B cell (primary cell): ENCODE results near the gene FXR2. TPM values are rescaled to one million over a fixed set of nuclear protein-coding genes. Genes with fewer than 3 reads are reported as not detected.

ENCODE experiments used
- ATAC-seq: fragments of 200-7000 bp; cut with Tn5 transposase; one replicate; pipeline ENCODE4 v1.10.0; 2021; ENCODE audit warnings: low read depth, mild to moderate bottlenecking, moderate number of reproducible peaks, moderate library complexity
- CTCF ChIA-PET: fragments of 350-600 bp; sonication (Branson Sonifier 250); formaldehyde crosslinking; loops from one replicate; lab custom pipeline; 2021; ENCODE audit warnings: antibody characterized with exemption, inconsistent platforms; lab: Charles Lee
- POLR2A ChIA-PET: fragments of 350-600 bp; sonication (Branson Sonifier 250); formaldehyde crosslinking; loops from one replicate; lab custom pipeline; 2021; ENCODE audit warnings: antibody characterized with exemption; lab: Charles Lee
- DNase-seq: peaks from one replicate; pipeline ENCODE4 v3.0.0; 2013
- H2AFZ ChIP-seq: 2 replicates; pipeline ENCODE4 v1.6.1; 2012; ENCODE audit warnings: mild to moderate bottlenecking, low read depth, low read length; ENCODE audit not compliant: insufficient read depth, poor library complexity, severe bottlenecking
- H3K27ac ChIP-seq, 2 donors: 1 replicate in 1 of 2; 2 replicates in 1 of 2; pipeline ENCODE4 v1.5.1; 2012 to 2013; ENCODE audit warnings: low read length in 2 of 2, mild to moderate bottlenecking in 2 of 2, moderate library complexity in 1 of 2
- H3K27me3 ChIP-seq, 4 experiments: fragments of 200-600 bp in 1 of 4; sonication (generic) in 1 of 4; replicated peaks in 1 of 4; 1 replicate in 2 of 4; 2 replicates in 2 of 4; pipeline versions ENCODE4 v1.6.1 to v1.7.0; 2013 to 2016; ENCODE audit warnings: low read length in 3 of 4, mild to moderate bottlenecking in 2 of 4, mixed read lengths in 1 of 4, moderate library complexity in 1 of 4; ENCODE audit not compliant: insufficient read depth in 4 of 4, control insufficient read depth in 3 of 4; ENCODE audit errors: control extremely low read depth in 1 of 4
- H3K36me3 ChIP-seq, 2 experiments: replicated peaks in 1 of 2; 1 replicate in 1 of 2; 2 replicates in 1 of 2; pipeline versions ENCODE4 v1.6.1 to v1.7.1; 2013; ENCODE audit warnings: low read length in 1 of 2; ENCODE audit not compliant: insufficient read depth in 2 of 2, control insufficient read depth in 1 of 2; ENCODE audit errors: control extremely low read depth in 1 of 2, extremely low read depth in 1 of 2
- H3K4me1 ChIP-seq, 2 donors: fragments of 200-600 bp in 1 of 2; sonication (generic) in 1 of 2; 1 replicate in 1 of 2; 2 replicates in 1 of 2; pipeline versions ENCODE4 v1.5.1 to v1.6.1; 2013 to 2017; ENCODE audit warnings: low read length in 2 of 2; ENCODE audit not compliant: control insufficient read depth in 2 of 2, insufficient read depth in 2 of 2
- H3K4me2 ChIP-seq: replicated peaks from 2 replicates; pipeline ENCODE3; 2012; ENCODE audit warnings: mild to moderate bottlenecking, low read depth, low read length; ENCODE audit not compliant: poor library complexity, severe bottlenecking
- H3K4me3 ChIP-seq, 5 experiments: fragments of 200-600 bp in 1 of 5; sonication (generic) in 1 of 5; 1 replicate in 3 of 5; 2 replicates in 2 of 5; pipeline versions ENCODE4 v1.5.1 to v1.7.0; 2011 to 2016; ENCODE audit warnings: low read length in 4 of 5, mild to moderate bottlenecking in 4 of 5, low read depth in 2 of 5, control low read depth in 1 of 5, moderate library complexity in 1 of 5; ENCODE audit not compliant: insufficient read depth in 1 of 5; ENCODE audit errors: control extremely low read depth in 1 of 5, extremely low read depth in 1 of 5
- H3K79me2 ChIP-seq: fragments of 200-600 bp; sonication (generic); one replicate; pipeline ENCODE4 v1.6.0; 2016; ENCODE audit warnings: low read length; ENCODE audit not compliant: control insufficient read depth, insufficient read depth
- H3K9ac ChIP-seq: fragments of 200-600 bp; sonication (generic); 2 replicates; pipeline ENCODE4 v1.6.1; 2017; ENCODE audit warnings: mild to moderate bottlenecking, low read length, moderate library complexity
- H3K9me3 ChIP-seq, 3 donors: one replicate each; pipeline versions ENCODE4 v1.6.1 to v1.7.1; 2013; ENCODE audit warnings: low read length in 2 of 3; ENCODE audit not compliant: control insufficient read depth in 2 of 3, insufficient read depth in 1 of 3; ENCODE audit errors: control extremely low read depth in 1 of 3
- H4K20me1 ChIP-seq: 2 replicates; pipeline ENCODE4 v1.6.0; 2012; ENCODE audit warnings: mild to moderate bottlenecking, low read length; ENCODE audit not compliant: insufficient read depth, control insufficient read depth, poor library complexity, severe bottlenecking
- H3K27ac Mint-ChIP-seq: one replicate; pipeline ENCODE4 v1.8.0; 2021; ENCODE audit warnings: mixed read lengths
- H3K27me3 Mint-ChIP-seq: one replicate; pipeline ENCODE4 v1.8.0; 2021; ENCODE audit warnings: mixed read lengths
- H3K4me1 Mint-ChIP-seq: one replicate; pipeline ENCODE4 v1.8.0; 2021; ENCODE audit warnings: mixed read lengths
- H3K4me3 Mint-ChIP-seq: one replicate; pipeline ENCODE4 v1.8.0; 2021; ENCODE audit warnings: mixed read lengths
- H3K9me3 Mint-ChIP-seq: one replicate; pipeline ENCODE4 v1.8.0; 2022; ENCODE audit warnings: mixed read lengths; ENCODE audit not compliant: insufficient read depth
- CTCF ChIP-seq: fragments of 200-600 bp; IDR thresholded peaks from one replicate; pipeline ENCODE4 v1.8.0; 2022; ENCODE audit warnings: antibody characterized with exemption, mild to moderate bottlenecking
- EZH2 ChIP-seq: IDR thresholded peaks from 2 replicates; pipeline ENCODE4 v1.6.1; 2012; ENCODE audit warnings: borderline replicate concordance, low read depth, mild to moderate bottlenecking, moderate library complexity, low read length; ENCODE audit not compliant: insufficient read depth, poor library complexity, severe bottlenecking
- WGBS: methylation state at CpG from one replicate; pipeline ENCODE4 v1.1.5; 2013; ENCODE audit warnings: missing lambda C conversion rate; ENCODE audit not compliant: insufficient coverage; 5-methylcytosine and 5-hydroxymethylcytosine counted together
- intact Hi-C: fragments of 100-400 bp; cut with micrococcal nuclease; formaldehyde crosslinking; loops from one replicate; pipeline ENCODE4 v1.10.0; 2022
- polyA plus RNA-seq: library from polyadenylated mRNA; depleted of rRNA; stranded (reverse); fragments of >200 nt; gene quantifications from 2 replicates; pipeline ENCODE4 v1.2.3, GENCODE V29; 2012
- small RNA-seq: library from RNA; depleted of rRNA; stranded (forward); fragments of <200 nt; gene quantifications from one replicate; pipeline ENCODE3, GENCODE V24; 2012; ENCODE audit warnings: low replicate concordance, low read depth; ENCODE audit not compliant: insufficient read length
- total RNA-seq, 2 donors: library from RNA; stranded (reverse); fragments of 120-200 nt in 1 of 2; gene quantifications; 1 replicate in 1 of 2; 2 replicates in 1 of 2; pipeline versions ENCODE4 v1.2.3 to v1.2.4, GENCODE V29; 2013 to 2022

Gene FXR2
- total and polyA plus RNA-seq, 2 donors (not counting 1 experiment from before 2014, with no cell fraction given), result 37.2 to 45.8 TPM

DNA sequence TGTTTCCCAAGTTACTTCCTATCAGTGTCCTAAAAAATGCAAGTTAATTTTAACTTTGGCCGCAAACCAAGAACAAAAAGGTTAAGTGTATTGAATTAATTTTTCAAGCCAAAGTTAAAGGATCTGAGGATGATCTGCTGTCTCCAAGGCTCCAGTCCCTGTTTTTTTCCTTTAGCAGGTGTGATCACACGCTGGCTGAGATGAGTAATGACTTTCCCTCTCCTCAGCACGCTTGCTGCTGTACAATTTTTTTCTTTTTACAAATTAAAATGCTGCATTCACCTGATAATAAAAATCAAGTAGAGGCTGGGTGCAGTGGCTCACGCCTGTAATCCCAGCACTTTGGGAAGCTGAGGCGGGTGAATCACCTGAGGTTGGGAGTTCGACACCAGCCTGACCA is 69.8 kb downstream of the FXR2 start:
- Histone ChIP-seq H3K27ac (no peak overlapping the region), H3K4me2 (no peak overlapping the region), H3K4me1 (peaks cover 11 to 21% of the 10 kb centered on the region in 2 donors), H3K9me3 (no peaks in the 10 kb centered on the region), H3K9ac (no peak overlapping the region), H3K79me2 (peaks cover 5% of the 10 kb centered on the region), H3K36me3 (no peaks in the 10 kb centered on the region), H2AFZ (no peak overlapping the region), H4K20me1 (no peaks in the 10 kb centered on the region), H3K27me3 (no peaks in the 10 kb centered on the region), H3K4me3 (no peak overlapping the region)
- Mint-ChIP-seq H3K9me3 (no peaks in the 10 kb centered on the region), H3K27me3 (no peaks in the 10 kb centered on the region), H3K27ac (no peak overlapping the region), H3K4me3 (no peak overlapping the region), H3K4me1 (peaks cover 13% of the 10 kb centered on the region)
- DNase-seq, result no peak
- ATAC-seq, result no peak
- intact Hi-C loops, result no loop called here
- 100% methylated on average over 2 of the region's 6 CpGs for WGBS
- TF ChIP-seq CTCF (no peak), EZH2 (no peak)
- ChIA-PET POLR2A (interaction anchor here (0.6 kb wide), 2 partner anchors 12 to 17 kb away, joined by 5 read pairs; no protein-coding TSS in a partner anchor), CTCF (interaction anchor here (12.1 to 25.0 kb wide), 2 partner anchors 15 to 25 kb away, joined by 126 to 666 read pairs; partner anchors contain the start of genes SENP3 and TNFSF13)

Small RNA genes lying within 50 kb of the gene (small RNA-seq; reads per million reads assigned to genes)
- not detected for gene CD68
- gene SNORA48, result not detected
- gene SNORD10, result not detected

Other genes starting within 250 kb of the FXR2 start
- 10.0 and 11.7 TPM in 2 replicates for gene TNK1, start 233.8 kb downstream of the FXR2 start, total RNA-seq
- gene TNK1, start 233.8 kb downstream of the FXR2 start, polyA plus RNA-seq, result 22.5 and 23.7 TPM in 2 replicates
- 31.1 and 31.6 TPM in 2 replicates for gene PLSCR3, start 220.4 kb downstream of the FXR2 start, total RNA-seq
- gene PLSCR3, start 220.4 kb downstream of the FXR2 start, polyA plus RNA-seq, result 82.3 and 122 TPM in 2 replicates
- gene TMEM256, start 210.8 kb downstream of the FXR2 start, total RNA-seq, result 64.5 and 67.8 TPM in 2 replicates
- gene TMEM256, start 210.8 kb downstream of the FXR2 start, polyA plus RNA-seq, result 29.2 and 65.4 TPM in 2 replicates
- 1.7 and 3.4 TPM in 2 replicates for gene NLGN2, start 207.1 kb downstream of the FXR2 start, total RNA-seq
- 0.52 and 0.68 TPM in 2 replicates for gene NLGN2, start 207.1 kb downstream of the FXR2 start, polyA plus RNA-seq
- not detected in 2 replicates for gene SPEM1, start 194.6 kb downstream of the FXR2 start, total RNA-seq
- not detected in 2 replicates for gene SPEM1, start 194.6 kb downstream of the FXR2 start, polyA plus RNA-seq
- not detected in 2 replicates for gene SPEM2, start 189.3 kb downstream of the FXR2 start, total RNA-seq
- not detected in 2 replicates for gene SPEM2, start 189.3 kb downstream of the FXR2 start, polyA plus RNA-seq
- not detected in 2 replicates for gene SPEM3, start 186.0 kb downstream of the FXR2 start, total RNA-seq
- gene SPEM3, start 186.0 kb downstream of the FXR2 start, polyA plus RNA-seq, result not detected in 2 replicates
- gene TMEM102, start 179.5 kb downstream of the FXR2 start, total RNA-seq, result 17.7 and 19.1 TPM in 2 replicates
- gene TMEM102, start 179.5 kb downstream of the FXR2 start, polyA plus RNA-seq, result 5.9 and 10.8 TPM in 2 replicates
- gene FGF11, start 175.4 kb downstream of the FXR2 start, total RNA-seq, result 2.8 and 4.6 TPM in 2 replicates
- gene FGF11, start 175.4 kb downstream of the FXR2 start, polyA plus RNA-seq, result 2.7 and 3.3 TPM in 2 replicates
- 6.2 and 6.6 TPM in 2 replicates for gene CHRNB1, start 169.8 kb downstream of the FXR2 start, total RNA-seq
- gene CHRNB1, start 169.8 kb downstream of the FXR2 start, polyA plus RNA-seq, result 5.8 and 7.2 TPM in 2 replicates
- 59.4 and 62.4 TPM in 2 replicates for gene ZBTB4, start 135.3 kb downstream of the FXR2 start, total RNA-seq
- gene ZBTB4, start 135.3 kb downstream of the FXR2 start, polyA plus RNA-seq, result 16.0 and 19.2 TPM in 2 replicates
- 0.30 TPM in 1 of 2 replicates, not detected in the other for gene SLC35G6, start 133.5 kb downstream of the FXR2 start, total RNA-seq
- gene SLC35G6, start 133.5 kb downstream of the FXR2 start, polyA plus RNA-seq, result 0.04 TPM in 1 of 2 replicates, not detected in the other
- 225 and 240 TPM in 2 replicates for gene POLR2A, start 130.5 kb downstream of the FXR2 start, total RNA-seq
- 56.5 and 77.6 TPM in 2 replicates for gene POLR2A, start 130.5 kb downstream of the FXR2 start, polyA plus RNA-seq
- 40.6 and 44.5 TPM in 2 replicates for gene TNFSF12, start 65.8 kb downstream of the FXR2 start, total RNA-seq
- gene TNFSF12, start 65.8 kb downstream of the FXR2 start, polyA plus RNA-seq, result 31.7 and 53.4 TPM in 2 replicates
- 14.7 and 16.0 TPM in 2 replicates for gene TNFSF13, start 56.1 kb downstream of the FXR2 start, total RNA-seq
- 18.1 and 20.2 TPM in 2 replicates for gene TNFSF13, start 56.1 kb downstream of the FXR2 start, polyA plus RNA-seq
- 44.4 and 45.1 TPM in 2 replicates for gene SENP3, start 53.0 kb downstream of the FXR2 start, total RNA-seq
- 54.1 and 57.1 TPM in 2 replicates for gene SENP3, start 53.0 kb downstream of the FXR2 start, polyA plus RNA-seq
- 10.8 and 12.9 TPM in 2 replicates for gene CD68, start 35.3 kb downstream of the FXR2 start, total RNA-seq
- 0.66 and 3.9 TPM in 2 replicates for gene CD68, start 35.3 kb downstream of the FXR2 start, polyA plus RNA-seq
- gene MPDU1, start 31.0 kb downstream of the FXR2 start, total RNA-seq, result 29.7 and 31.7 TPM in 2 replicates
- 47.8 and 51.5 TPM in 2 replicates for gene MPDU1, start 31.0 kb downstream of the FXR2 start, polyA plus RNA-seq
- 0.51 and 0.96 TPM in 2 replicates for gene SOX15, start 24.8 kb downstream of the FXR2 start, total RNA-seq
- gene SOX15, start 24.8 kb downstream of the FXR2 start, polyA plus RNA-seq, result 0.18 and 0.49 TPM in 2 replicates
- gene SAT2, start 12.9 kb upstream of the FXR2 start, total RNA-seq, result 68.8 and 83.6 TPM in 2 replicates
- gene SAT2, start 12.9 kb upstream of the FXR2 start, polyA plus RNA-seq, result 33.8 and 46.2 TPM in 2 replicates
- gene SHBG, start 15.2 kb upstream of the FXR2 start, total RNA-seq, result not detected in 2 replicates
- gene SHBG, start 15.2 kb upstream of the FXR2 start, polyA plus RNA-seq, result 0.10 TPM in 1 of 2 replicates, not detected in the other
- gene ATP1B2, start 36.0 kb upstream of the FXR2 start, total RNA-seq, result 0.27 and 0.39 TPM in 2 replicates
- gene ATP1B2, start 36.0 kb upstream of the FXR2 start, polyA plus RNA-seq, result 0.12 TPM in 1 of 2 replicates, not detected in the other
- 89.9 and 101 TPM in 2 replicates for gene TP53, start 72.6 kb upstream of the FXR2 start, total RNA-seq
- gene TP53, start 72.6 kb upstream of the FXR2 start, polyA plus RNA-seq, result 59.4 and 76.1 TPM in 2 replicates
- gene WRAP53, start 73.6 kb upstream of the FXR2 start, total RNA-seq, result 17.2 and 18.2 TPM in 2 replicates
- gene WRAP53, start 73.6 kb upstream of the FXR2 start, polyA plus RNA-seq, result 12.0 and 13.1 TPM in 2 replicates
- not detected in 2 replicates for gene EFNB3, start 90.3 kb upstream of the FXR2 start, total RNA-seq
- not detected in 2 replicates for gene EFNB3, start 90.3 kb upstream of the FXR2 start, polyA plus RNA-seq
- not detected in 2 replicates for gene DNAH2, start 102.8 kb upstream of the FXR2 start, total RNA-seq
- gene DNAH2, start 102.8 kb upstream of the FXR2 start, polyA plus RNA-seq, result 0.03 TPM in 1 of 2 replicates, not detected in the other
- gene KDM6B, start 219.3 kb upstream of the FXR2 start, total RNA-seq, result 106 and 110 TPM in 2 replicates
- gene KDM6B, start 219.3 kb upstream of the FXR2 start, polyA plus RNA-seq, result 18.6 and 49.2 TPM in 2 replicates
- 5.1 and 6.0 TPM in 2 replicates for gene TMEM88, start 240.2 kb upstream of the FXR2 start, total RNA-seq
- gene TMEM88, start 240.2 kb upstream of the FXR2 start, polyA plus RNA-seq, result 9.5 and 15.9 TPM in 2 replicates
- gene NAA38, start 242.7 kb upstream of the FXR2 start, total RNA-seq, result 20.0 and 22.0 TPM in 2 replicates
- 37.6 and 80.5 TPM in 2 replicates for gene NAA38, start 242.7 kb upstream of the FXR2 start, polyA plus RNA-seq
- 8.5 and 10.2 TPM in 2 replicates for gene CYB5D1, start 243.1 kb upstream of the FXR2 start, total RNA-seq
- 6.1 and 6.3 TPM in 2 replicates for gene CYB5D1, start 243.1 kb upstream of the FXR2 start, polyA plus RNA-seq